Caco-2 (cell line): Measurements from ENCODE around the gene KLHL29. TPM values are rescaled to one million over a fixed set of nuclear protein-coding genes. Genes with fewer than 3 reads are reported as not detected.

Experiments
- BruUV-seq: library from RNA; stranded (reverse); fragments of 400-500 nt; replicated peaks from 2 replicates; lab custom pipeline; 2021; lab: Mats Ljungman, UMichigan
- CTCF ChIA-PET: fragments of 300-600 bp; sonication (Branson Sonifier 250); formaldehyde crosslinking; loops from one replicate; lab custom pipeline; 2022; ENCODE audit warnings: antibody characterized with exemption; lab: Charles Lee
- POLR2A ChIA-PET: fragments of 300-600 bp; sonication (Branson Sonifier 250); formaldehyde crosslinking; loops from one replicate; lab custom pipeline; 2022; ENCODE audit warnings: antibody characterized with exemption; lab: Charles Lee
- DNase-seq, 2 experiments: peaks; one replicate each; pipeline versions ENCODE4 v3.0.0 to v3.0.0-alpha.2; 2020 to 2022
- H3K27me3 ChIP-seq: replicated peaks from 2 replicates; pipeline ENCODE4 v1.6.0; 2011; ENCODE audit warnings: low read length; ENCODE audit not compliant: control insufficient read depth, insufficient read depth
- H3K36me3 ChIP-seq: 2 replicates; pipeline ENCODE4 v1.5.1; 2011; ENCODE audit warnings: low read length; ENCODE audit not compliant: control insufficient read depth, insufficient read depth
- H3K4me1 ChIP-seq: fragments of 250-450 bp; sonication (Bioruptor Pico); 2 replicates; pipeline ENCODE4 v1.5.1; 2020; ENCODE audit warnings: mild to moderate bottlenecking
- H3K4me3 ChIP-seq: 2 replicates; pipeline ENCODE4 v1.5.1; 2011; ENCODE audit warnings: low read depth, mild to moderate bottlenecking, control low read depth, low read length
- H3K9me3 ChIP-seq: fragments of 250-450 bp; sonication (Bioruptor Pico); 2 replicates; pipeline ENCODE4 v1.5.1; 2020; ENCODE audit warnings: mild to moderate bottlenecking, moderate library complexity
- H3K27ac Mint-ChIP-seq: one replicate; pipeline ENCODE4 v1.8.0; 2022; ENCODE audit warnings: mixed read lengths; ENCODE audit not compliant: unreplicated experiment
- H3K27me3 Mint-ChIP-seq: one replicate; pipeline ENCODE4 v1.8.0; 2022; ENCODE audit warnings: mixed read lengths; ENCODE audit not compliant: insufficient read depth, unreplicated experiment
- H3K36me3 Mint-ChIP-seq: one replicate; pipeline ENCODE4 v1.8.0; 2022; ENCODE audit warnings: mild to moderate bottlenecking, mixed read lengths; ENCODE audit not compliant: insufficient read depth, unreplicated experiment
- H3K4me1 Mint-ChIP-seq: one replicate; pipeline ENCODE4 v1.8.0; 2022; ENCODE audit warnings: low read depth, mixed read lengths; ENCODE audit not compliant: unreplicated experiment
- H3K4me3 Mint-ChIP-seq: one replicate; pipeline ENCODE4 v1.8.0; 2022; ENCODE audit warnings: mild to moderate bottlenecking, moderate library complexity, mixed read lengths; ENCODE audit not compliant: unreplicated experiment
- H3K9me3 Mint-ChIP-seq: one replicate; pipeline ENCODE4 v1.8.0; 2022; ENCODE audit warnings: mixed read lengths; ENCODE audit not compliant: unreplicated experiment
- intact Hi-C: fragments of 100-400 bp; cut with micrococcal nuclease; formaldehyde crosslinking; loops from one replicate; pipeline ENCODE4 v1.10.0; 2022; ENCODE audit not compliant: unreplicated experiment
- total RNA-seq: library from RNA; stranded (reverse); gene quantifications from 2 replicates; pipeline ENCODE4 v1.2.3, GENCODE V29; 2022
- TF ChIP-seq, protein P1 (sequence below), 2 experiments: fragments of 200-600 bp in 1 of 2; IDR thresholded peaks; 1 replicate in 1 of 2; 2 replicates in 1 of 2; pipeline versions ENCODE4 v1.5.1 to v1.8.0; 2011 to 2022; ENCODE audit warnings: antibody characterized with exemption in 1 of 2, control low read depth in 1 of 2, inconsistent platforms in 1 of 2, low read depth in 1 of 2, low read length in 1 of 2, mild to moderate bottlenecking in 1 of 2, moderate library complexity in 1 of 2; ENCODE audit not compliant: insufficient read depth in 1 of 2, severe bottlenecking in 1 of 2, unreplicated experiment in 1 of 2

KLHL29 gene
- total RNA-seq, 1 experiment from 2014 or later, result 0.61 TPM

DNA sequence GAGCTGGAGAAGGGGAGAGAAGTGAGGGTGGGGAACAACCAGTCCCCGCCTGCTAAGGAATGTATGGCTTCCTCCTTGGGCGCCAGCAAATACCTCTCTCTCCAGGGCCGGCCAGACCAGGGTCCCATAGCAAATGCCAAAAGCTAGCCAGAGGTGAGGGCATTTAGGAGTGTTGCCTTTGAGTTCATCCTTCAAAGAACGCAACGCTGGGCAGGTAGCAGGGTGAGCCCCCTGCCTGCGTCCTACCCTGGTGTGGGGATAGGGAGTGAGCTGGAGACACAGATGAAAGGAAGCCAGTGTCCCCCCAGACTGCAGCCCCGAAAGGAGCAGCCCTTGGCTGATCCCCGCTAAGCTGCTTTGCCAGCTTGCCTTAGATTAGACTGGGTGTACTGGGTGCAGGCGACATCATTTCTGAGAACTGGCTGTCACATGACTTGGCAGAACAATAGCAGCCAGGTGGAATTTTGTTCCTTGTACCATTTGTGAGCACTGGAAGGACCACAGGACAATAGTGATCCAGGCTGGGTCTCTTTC, 40.4 kb downstream of the KLHL29 start:
- intact Hi-C loops, result no loop called here
- POLR2A ChIA-PET, result no interaction called here
- H3K4me3 ChIP-seq, result no peak overlapping the region
- DNase-seq, result no peak
- TF ChIP-seq, protein P1, sequence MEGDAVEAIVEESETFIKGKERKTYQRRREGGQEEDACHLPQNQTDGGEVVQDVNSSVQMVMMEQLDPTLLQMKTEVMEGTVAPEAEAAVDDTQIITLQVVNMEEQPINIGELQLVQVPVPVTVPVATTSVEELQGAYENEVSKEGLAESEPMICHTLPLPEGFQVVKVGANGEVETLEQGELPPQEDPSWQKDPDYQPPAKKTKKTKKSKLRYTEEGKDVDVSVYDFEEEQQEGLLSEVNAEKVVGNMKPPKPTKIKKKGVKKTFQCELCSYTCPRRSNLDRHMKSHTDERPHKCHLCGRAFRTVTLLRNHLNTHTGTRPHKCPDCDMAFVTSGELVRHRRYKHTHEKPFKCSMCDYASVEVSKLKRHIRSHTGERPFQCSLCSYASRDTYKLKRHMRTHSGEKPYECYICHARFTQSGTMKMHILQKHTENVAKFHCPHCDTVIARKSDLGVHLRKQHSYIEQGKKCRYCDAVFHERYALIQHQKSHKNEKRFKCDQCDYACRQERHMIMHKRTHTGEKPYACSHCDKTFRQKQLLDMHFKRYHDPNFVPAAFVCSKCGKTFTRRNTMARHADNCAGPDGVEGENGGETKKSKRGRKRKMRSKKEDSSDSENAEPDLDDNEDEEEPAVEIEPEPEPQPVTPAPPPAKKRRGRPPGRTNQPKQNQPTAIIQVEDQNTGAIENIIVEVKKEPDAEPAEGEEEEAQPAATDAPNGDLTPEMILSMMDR (IDR thresholded peaks at IDR 0.05; ENCODE audit: insufficient read depth in 1 of 2, low read depth in 1 of 2, low read length in 1 of 2, severe bottlenecking in 1 of 2, unreplicated experiment in 1 of 2), result no peak
- Mint-ChIP-seq H3K9me3 (no peaks in the 10 kb centered on the region), H3K27me3 (peaks cover 8% of the 10 kb centered on the region), H3K36me3 (no peaks in the 10 kb centered on the region), H3K4me3 (no peak overlapping the region), H3K27ac (no peak overlapping the region), H3K4me1 (no peaks in the 10 kb centered on the region)
- H3K36me3 ChIP-seq, result no peaks in the 10 kb centered on the region
- H3K27me3 ChIP-seq, result no peaks in the 10 kb centered on the region
- no TSS peak for BruUV-seq
- H3K4me1 ChIP-seq, result no peaks in the 10 kb centered on the region
- CTCF ChIA-PET, result no interaction called here
- no peaks in the 10 kb centered on the region for H3K9me3 ChIP-seq

DNA sequence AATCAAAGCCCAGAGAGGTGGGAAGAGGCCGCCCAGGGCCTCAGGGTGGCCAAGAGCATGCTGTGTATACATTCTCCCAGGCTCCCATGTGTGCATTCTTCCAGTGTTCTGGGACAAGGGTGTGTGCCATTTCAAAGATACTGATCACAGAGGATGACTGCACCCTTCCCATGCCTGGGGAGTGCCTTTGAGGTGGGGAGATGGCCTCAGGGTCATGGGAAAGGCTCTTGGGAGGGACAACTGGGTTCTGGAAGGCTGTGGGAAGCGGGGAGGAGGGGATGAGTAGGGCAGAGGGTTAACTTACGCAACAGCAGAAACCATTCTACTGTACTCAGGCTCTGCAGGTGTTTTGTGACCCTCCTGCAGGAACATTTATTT, 40.9 kb downstream of the KLHL29 start:
- TF ChIP-seq, protein P1 (IDR thresholded peaks at IDR 0.05; ENCODE audit: insufficient read depth in 1 of 2, low read depth in 1 of 2, low read length in 1 of 2, severe bottlenecking in 1 of 2, unreplicated experiment in 1 of 2), result no peak
- ChIA-PET CTCF (no interaction called here), POLR2A (no interaction called here)
- no peaks in the 10 kb centered on the region for H3K9me3 Mint-ChIP-seq
- H3K27me3 Mint-ChIP-seq, result peaks cover 11% of the 10 kb centered on the region
- no peaks in the 10 kb centered on the region for H3K27me3 ChIP-seq
- no peak overlapping the region for H3K27ac Mint-ChIP-seq
- no peaks in the 10 kb centered on the region for H3K4me1 ChIP-seq
- H3K4me1 Mint-ChIP-seq, result no peaks in the 10 kb centered on the region
- H3K9me3 ChIP-seq, result no peaks in the 10 kb centered on the region
- no peak overlapping the region for H3K4me3 ChIP-seq
- no TSS peak for BruUV-seq
- DNase-seq, result peak in 1 of 2 experiments; percentile 69
- H3K4me3 Mint-ChIP-seq, result no peak overlapping the region
- H3K36me3 ChIP-seq, result no peaks in the 10 kb centered on the region
- intact Hi-C loops, result no loop called here
- H3K36me3 Mint-ChIP-seq, result no peaks in the 10 kb centered on the region

DNA sequence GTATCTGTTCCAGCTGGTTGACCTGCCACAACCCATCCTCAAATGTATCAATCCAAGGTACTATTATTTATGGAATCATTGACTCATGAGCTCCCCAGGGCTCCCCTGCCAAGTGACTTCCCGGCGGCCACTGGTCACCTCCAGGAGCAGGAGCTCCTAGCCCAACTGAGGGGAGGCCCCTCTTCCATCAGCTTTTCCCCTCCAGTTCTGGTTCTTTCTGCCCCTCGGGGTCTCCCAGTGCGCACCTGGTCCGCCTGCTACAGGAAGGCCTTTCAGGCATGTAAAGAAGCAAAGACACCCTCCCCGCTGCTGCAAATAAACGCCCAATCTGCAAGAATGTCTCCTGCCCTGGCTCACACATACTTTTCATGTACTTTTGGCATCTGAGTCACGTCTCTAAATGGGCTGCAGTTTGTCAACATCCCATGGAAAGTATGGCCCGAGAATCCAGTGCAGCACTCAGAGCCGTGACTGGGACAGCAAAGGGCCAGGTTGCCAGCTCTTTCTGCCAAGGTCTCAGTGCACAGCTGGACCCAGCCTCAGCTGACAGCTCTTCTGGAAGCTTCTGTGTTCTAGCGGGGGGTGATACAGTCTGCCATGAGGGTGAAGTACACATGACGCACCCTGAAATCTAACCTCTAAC, 41.4 kb downstream of the KLHL29 start:
- H3K27ac Mint-ChIP-seq, result no peak overlapping the region
- H3K27me3 Mint-ChIP-seq, result peaks cover 11% of the 10 kb centered on the region
- TF ChIP-seq, protein P1 (IDR thresholded peaks at IDR 0.05; ENCODE audit: insufficient read depth in 1 of 2, low read depth in 1 of 2, low read length in 1 of 2, severe bottlenecking in 1 of 2, unreplicated experiment in 1 of 2), result no peak
- Histone ChIP-seq H3K27me3 (no peaks in the 10 kb centered on the region), H3K9me3 (no peaks in the 10 kb centered on the region), H3K4me1 (no peaks in the 10 kb centered on the region), H3K4me3 (no peak overlapping the region), H3K36me3 (no peaks in the 10 kb centered on the region)
- H3K4me3 Mint-ChIP-seq, result no peak overlapping the region
- CTCF ChIA-PET, result no interaction called here
- intact Hi-C loops, result no loop called here
- no peaks in the 10 kb centered on the region for H3K4me1 Mint-ChIP-seq
- POLR2A ChIA-PET, result no interaction called here
- H3K36me3 Mint-ChIP-seq, result no peaks in the 10 kb centered on the region
- no TSS peak for BruUV-seq
- peak in 1 of 2 experiments; percentile 47 for DNase-seq
- H3K9me3 Mint-ChIP-seq, result no peaks in the 10 kb centered on the region
